Liver (tissue), 9 donors: ENCODE measurements around the gene ZC3H18. TPM values are rescaled to one million over a fixed set of nuclear protein-coding genes. Genes with fewer than 3 reads are reported as not detected.

Experiments
- DNase-seq: peaks from one replicate; pipeline ENCODE4 v3.0.0-alpha.2; 2017; ENCODE audit warnings: low spot score
- H3K27ac ChIP-seq, 2 donors: one replicate each; pipeline ENCODE4 v1.7.0; 2013; ENCODE audit warnings: inconsistent platforms in 2 of 2, low read length in 2 of 2, control low read depth in 1 of 2, low read depth in 1 of 2, mild to moderate bottlenecking in 1 of 2
- H3K27me3 ChIP-seq, 4 donors: one replicate each; pipeline versions ENCODE4 v1.6.1 to v1.7.0; 2013; ENCODE audit warnings: low read length in 3 of 4, inconsistent platforms in 1 of 4, mild to moderate bottlenecking in 1 of 4, moderate library complexity in 1 of 4; ENCODE audit not compliant: control insufficient read depth in 4 of 4, insufficient read depth in 4 of 4
- H3K36me3 ChIP-seq, 4 donors: one replicate each; pipeline versions ENCODE4 v1.6.1 to v1.7.0; 2013; ENCODE audit warnings: low read length in 3 of 4, mild to moderate bottlenecking in 3 of 4, low read depth in 1 of 4, moderate library complexity in 1 of 4; ENCODE audit not compliant: control insufficient read depth in 4 of 4, insufficient read depth in 3 of 4
- H3K4me1 ChIP-seq, 4 donors: one replicate each; pipeline versions ENCODE4 v1.6.1 to v1.7.0; 2013; ENCODE audit warnings: low read length in 3 of 4, mild to moderate bottlenecking in 3 of 4, moderate library complexity in 1 of 4; ENCODE audit not compliant: control insufficient read depth in 4 of 4, insufficient read depth in 4 of 4
- H3K4me3 ChIP-seq, 3 donors: one replicate each; pipeline versions ENCODE4 v1.6.1 to v1.7.0; 2013; ENCODE audit warnings: low read length in 3 of 3, control low read depth in 1 of 3, low read depth in 1 of 3, mild to moderate bottlenecking in 1 of 3
- H3K9ac ChIP-seq, 2 donors: one replicate each; pipeline ENCODE4 v1.7.0; 2013; ENCODE audit warnings: low read length in 2 of 2, mild to moderate bottlenecking in 2 of 2, moderate library complexity in 2 of 2, control low read depth in 1 of 2, low read depth in 1 of 2
- H3K9me3 ChIP-seq, 4 donors: one replicate each; pipeline versions ENCODE4 v1.6.1 to v1.7.0; 2013; ENCODE audit warnings: low read length in 3 of 4; ENCODE audit not compliant: control insufficient read depth in 4 of 4
- EGR1 ChIP-seq, 2 donors: IDR thresholded peaks; 2 replicates each; pipeline ENCODE4 v1.6.1; 2016 to 2018; ENCODE audit warnings: antibody characterized with exemption in 2 of 2, low read depth in 2 of 2
- FOXA1 ChIP-seq: IDR thresholded peaks from 2 replicates; pipeline ENCODE4 v1.6.1; 2016; ENCODE audit warnings: antibody characterized with exemption
- FOXA2 ChIP-seq: IDR thresholded peaks from 2 replicates; pipeline ENCODE4 v1.6.1; 2016; ENCODE audit warnings: antibody characterized with exemption
- GABPA ChIP-seq, 2 donors: IDR thresholded peaks in 1 of 2; conservative IDR thresholded peaks in 1 of 2; 2 replicates each; pipeline ENCODE4 v1.6.1; 2016; ENCODE audit warnings: antibody characterized with exemption in 2 of 2, mild to moderate bottlenecking in 1 of 2, moderate library complexity in 1 of 2
- HNF4A ChIP-seq, 2 donors: conservative IDR thresholded peaks; 2 replicates each; pipeline ENCODE4 v1.6.1; 2016; ENCODE audit warnings: antibody characterized with exemption in 2 of 2, mild to moderate bottlenecking in 2 of 2
- HNF4G ChIP-seq: IDR thresholded peaks from 2 replicates; pipeline ENCODE4 v1.6.1; 2016; ENCODE audit warnings: antibody characterized with exemption
- JUND ChIP-seq, 2 donors: IDR thresholded peaks; 2 replicates each; pipeline ENCODE4 v1.6.1; 2016; ENCODE audit warnings: antibody characterized with exemption in 2 of 2
- NR2F2 ChIP-seq: IDR thresholded peaks from 2 replicates; pipeline ENCODE4 v1.6.1; 2016; ENCODE audit warnings: antibody characterized with exemption
- RXRA ChIP-seq, 2 donors: IDR thresholded peaks; 2 replicates each; pipeline ENCODE4 v1.6.1; 2017 to 2018; ENCODE audit warnings: antibody characterized with exemption in 2 of 2, mild to moderate bottlenecking in 1 of 2
- SP1 ChIP-seq: IDR thresholded peaks from 2 replicates; pipeline ENCODE4 v1.6.1; 2018; ENCODE audit warnings: antibody characterized with exemption, mild to moderate bottlenecking
- TAF1 ChIP-seq: conservative IDR thresholded peaks from 2 replicates; pipeline ENCODE4 v1.6.1; 2016; ENCODE audit warnings: antibody characterized with exemption, mild to moderate bottlenecking
- YY1 ChIP-seq: IDR thresholded peaks from 2 replicates; pipeline ENCODE4 v1.6.1; 2016; ENCODE audit warnings: antibody characterized with exemption, mild to moderate bottlenecking
- WGBS: extraction: QIAGEN DNeasy Blood & Tissue Kit; methylation state at CpG from one replicate; pipeline ENCODE4 v1.1.7; 2013; 5-methylcytosine and 5-hydroxymethylcytosine counted together
- polyA plus RNA-seq, 2 donors: library from polyadenylated mRNA; stranded (reverse) in 1 of 2; unstranded in 1 of 2; fragments of 200-250 nt in 1 of 2; fragments of >200 nt in 1 of 2; fragmentation: Nextera tagmentation in 1 of 2; extraction: Ambion mirVana in 1 of 2; gene quantifications; one replicate each; pipeline versions ENCODE4 v1.2.1 to v1.2.3, GENCODE V29; 2013 to 2015
- total RNA-seq, 2 donors: library from RNA; depleted of rRNA; stranded (reverse); fragments of >200 nt; gene quantifications; one replicate each; pipeline ENCODE4 v1.2.3, GENCODE V29; 2014
- TF ChIP-seq, protein P1 (sequence below): IDR thresholded peaks from 2 replicates; pipeline ENCODE4 v1.6.1; 2016; ENCODE audit warnings: antibody characterized with exemption
- TF ChIP-seq, protein P2 (sequence below): IDR thresholded peaks from 2 replicates; pipeline ENCODE4 v1.6.1; 2016; ENCODE audit warnings: antibody characterized with exemption
- TF ChIP-seq, protein P3 (sequence below): fragments of 150-350 bp; IDR thresholded peaks from 2 replicates; pipeline ENCODE4 v1.5.1; 2017; ENCODE audit warnings: improper control_type of control experiment, low read depth, low read length; ENCODE audit not compliant: missing input control
- TF ChIP-seq, protein P4 (sequence below): IDR thresholded peaks from 2 replicates; pipeline ENCODE4 v1.6.1; 2016; ENCODE audit warnings: antibody characterized with exemption
- donor health status: healthy.
- donor health status: healthy.
- donor health status: healthy.
- donor health status: healthy.
- donor health status: healthy.

The ZC3H18 gene
- total and polyA plus RNA-seq, 4 donors = 10.2 to 10.9 (median 10.5) TPM

DNA sequence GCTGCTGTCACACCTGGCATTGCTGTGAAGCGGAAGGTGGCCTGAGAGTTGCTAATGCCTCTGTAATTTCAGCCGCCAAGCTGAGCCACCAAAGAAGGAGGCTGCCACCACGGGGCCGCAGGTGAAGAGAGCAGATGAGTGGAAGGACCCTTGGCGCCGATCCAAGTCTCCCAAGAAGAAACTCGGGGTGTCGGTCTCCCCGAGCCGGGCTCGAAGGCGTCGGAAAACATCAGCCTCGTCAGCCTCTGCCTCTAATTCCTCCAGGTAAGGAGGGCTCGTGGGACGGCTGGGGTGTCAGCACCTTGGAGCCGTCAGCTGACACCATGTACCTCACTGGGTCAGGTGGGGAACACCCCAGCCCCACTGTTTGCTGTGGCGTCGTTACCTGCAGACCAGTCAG, 51.9 kb downstream of the ZC3H18 start:
- Histone ChIP-seq H3K27ac (no peak overlapping the region), H3K4me3 (no peak overlapping the region), H3K9me3 (no peaks in the 10 kb centered on the region), H3K9ac (no peak overlapping the region), H3K4me1 (peaks cover 10 to 26% (median 22%) of the 10 kb centered on the region in 4 donors), H3K36me3 (peaks cover 9 to 42% (median 17%) of the 10 kb centered on the region in 4 donors), H3K27me3 (no peaks in the 10 kb centered on the region)
- WGBS = 92% methylated on average over 19 of the region's 19 CpGs
- no peak for TF ChIP-seq FOXA1
- TF ChIP-seq, protein P1, sequence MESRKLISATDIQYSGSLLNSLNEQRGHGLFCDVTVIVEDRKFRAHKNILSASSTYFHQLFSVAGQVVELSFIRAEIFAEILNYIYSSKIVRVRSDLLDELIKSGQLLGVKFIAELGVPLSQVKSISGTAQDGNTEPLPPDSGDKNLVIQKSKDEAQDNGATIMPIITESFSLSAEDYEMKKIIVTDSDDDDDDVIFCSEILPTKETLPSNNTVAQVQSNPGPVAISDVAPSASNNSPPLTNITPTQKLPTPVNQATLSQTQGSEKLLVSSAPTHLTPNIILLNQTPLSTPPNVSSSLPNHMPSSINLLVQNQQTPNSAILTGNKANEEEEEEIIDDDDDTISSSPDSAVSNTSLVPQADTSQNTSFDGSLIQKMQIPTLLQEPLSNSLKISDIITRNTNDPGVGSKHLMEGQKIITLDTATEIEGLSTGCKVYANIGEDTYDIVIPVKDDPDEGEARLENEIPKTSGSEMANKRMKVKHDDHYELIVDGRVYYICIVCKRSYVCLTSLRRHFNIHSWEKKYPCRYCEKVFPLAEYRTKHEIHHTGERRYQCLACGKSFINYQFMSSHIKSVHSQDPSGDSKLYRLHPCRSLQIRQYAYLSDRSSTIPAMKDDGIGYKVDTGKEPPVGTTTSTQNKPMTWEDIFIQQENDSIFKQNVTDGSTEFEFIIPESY = no peak
- TF ChIP-seq, protein P2, sequence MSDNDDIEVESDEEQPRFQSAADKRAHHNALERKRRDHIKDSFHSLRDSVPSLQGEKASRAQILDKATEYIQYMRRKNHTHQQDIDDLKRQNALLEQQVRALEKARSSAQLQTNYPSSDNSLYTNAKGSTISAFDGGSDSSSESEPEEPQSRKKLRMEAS = no peak
- TF ChIP-seq GABPA (IDR thresholded peaks at IDR 0.05 in 1 of 2, conservative IDR thresholded peaks at IDR 0.05 in 1 of 2) = no peak
- TF ChIP-seq HNF4G = no peak
- no peak for TF ChIP-seq NR2F2
- TF ChIP-seq RXRA (IDR thresholded peaks at IDR 0.05) = no peak
- TF ChIP-seq, protein P3, sequence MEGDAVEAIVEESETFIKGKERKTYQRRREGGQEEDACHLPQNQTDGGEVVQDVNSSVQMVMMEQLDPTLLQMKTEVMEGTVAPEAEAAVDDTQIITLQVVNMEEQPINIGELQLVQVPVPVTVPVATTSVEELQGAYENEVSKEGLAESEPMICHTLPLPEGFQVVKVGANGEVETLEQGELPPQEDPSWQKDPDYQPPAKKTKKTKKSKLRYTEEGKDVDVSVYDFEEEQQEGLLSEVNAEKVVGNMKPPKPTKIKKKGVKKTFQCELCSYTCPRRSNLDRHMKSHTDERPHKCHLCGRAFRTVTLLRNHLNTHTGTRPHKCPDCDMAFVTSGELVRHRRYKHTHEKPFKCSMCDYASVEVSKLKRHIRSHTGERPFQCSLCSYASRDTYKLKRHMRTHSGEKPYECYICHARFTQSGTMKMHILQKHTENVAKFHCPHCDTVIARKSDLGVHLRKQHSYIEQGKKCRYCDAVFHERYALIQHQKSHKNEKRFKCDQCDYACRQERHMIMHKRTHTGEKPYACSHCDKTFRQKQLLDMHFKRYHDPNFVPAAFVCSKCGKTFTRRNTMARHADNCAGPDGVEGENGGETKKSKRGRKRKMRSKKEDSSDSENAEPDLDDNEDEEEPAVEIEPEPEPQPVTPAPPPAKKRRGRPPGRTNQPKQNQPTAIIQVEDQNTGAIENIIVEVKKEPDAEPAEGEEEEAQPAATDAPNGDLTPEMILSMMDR = no peak
- no peak for TF ChIP-seq HNF4A (conservative IDR thresholded peaks at IDR 0.05)
- no peak for TF ChIP-seq EGR1 (IDR thresholded peaks at IDR 0.05; ENCODE audit: low read depth in 2 of 2)
- no peak for TF ChIP-seq TAF1
- DNase-seq = no peak

DNA sequence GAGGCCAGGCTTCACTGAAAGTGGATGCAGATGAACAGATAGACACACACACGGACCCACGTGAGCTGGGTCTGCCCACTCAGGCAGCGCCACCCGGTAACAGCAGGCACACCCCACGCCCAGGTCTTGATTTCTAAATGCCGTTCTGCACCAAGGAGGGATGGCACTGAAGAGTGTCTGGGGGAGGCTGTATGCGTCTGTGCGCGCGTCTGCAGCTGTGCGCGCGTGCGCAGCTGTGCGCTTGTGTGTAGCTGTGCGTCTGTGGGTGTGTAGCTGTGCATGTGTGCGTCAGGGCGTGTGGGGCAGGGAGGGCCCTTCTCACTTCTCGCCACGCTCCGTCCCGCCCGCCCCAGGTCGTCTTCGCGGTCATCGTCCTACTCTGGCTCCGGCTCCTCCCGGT, 52.7 kb downstream of the ZC3H18 start:
- Histone ChIP-seq H3K27me3 (no peaks in the 10 kb centered on the region), H3K27ac (no peak overlapping the region), H3K4me3 (no peak overlapping the region), H3K9me3 (no peaks in the 10 kb centered on the region), H3K9ac (no peak overlapping the region), H3K36me3 (peaks cover 9 to 49% (median 18%) of the 10 kb centered on the region in 4 donors), H3K4me1 (peaks cover 7 to 19% (median 15%) of the 10 kb centered on the region in 4 donors)
- no peak for TF ChIP-seq FOXA2
- TF ChIP-seq, protein P3 = no peak
- no peak for TF ChIP-seq NR2F2
- TF ChIP-seq SP1 = no peak
- TF ChIP-seq JUND (IDR thresholded peaks at IDR 0.05) = no peak
- no peak for TF ChIP-seq RXRA (IDR thresholded peaks at IDR 0.05)
- no peak for TF ChIP-seq HNF4G
- TF ChIP-seq GABPA (IDR thresholded peaks at IDR 0.05 in 1 of 2, conservative IDR thresholded peaks at IDR 0.05 in 1 of 2) = no peak
- TF ChIP-seq, protein P2 = no peak
- TF ChIP-seq HNF4A (conservative IDR thresholded peaks at IDR 0.05) = no peak
- no peak for TF ChIP-seq YY1
- TF ChIP-seq, protein P4, sequence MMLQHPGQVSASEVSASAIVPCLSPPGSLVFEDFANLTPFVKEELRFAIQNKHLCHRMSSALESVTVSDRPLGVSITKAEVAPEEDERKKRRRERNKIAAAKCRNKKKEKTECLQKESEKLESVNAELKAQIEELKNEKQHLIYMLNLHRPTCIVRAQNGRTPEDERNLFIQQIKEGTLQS = no peak
- TF ChIP-seq, protein P1 = no peak
- no peak for TF ChIP-seq EGR1 (IDR thresholded peaks at IDR 0.05; ENCODE audit: low read depth in 2 of 2)
- no peak for DNase-seq
- 98% methylated on average over 29 of the region's 29 CpGs for WGBS
